A673 (cell line): ENCODE results near the gene RAB21. TPM values are rescaled to one million over a fixed set of nuclear protein-coding genes. Genes with fewer than 3 reads are reported as not detected.

Experiments
- BruUV-seq: library from RNA; stranded (reverse); fragments of 400-500 nt; replicated peaks from 2 replicates; lab custom pipeline; 2021; lab: Mats Ljungman, UMichigan
- CTCF ChIA-PET: fragments of 300-600 bp; sonication (Branson Sonifier 250); formaldehyde crosslinking; loops from one replicate; lab custom pipeline; 2022; ENCODE audit warnings: antibody characterized with exemption; lab: Charles Lee
- POLR2A ChIA-PET: fragments of 300-600 bp; sonication (Branson Sonifier 250); formaldehyde crosslinking; loops from one replicate; lab custom pipeline; 2022; ENCODE audit warnings: antibody characterized with exemption; ENCODE audit not compliant: low non-redundant PET; lab: Charles Lee
- DNase-seq: peaks from one replicate; pipeline ENCODE4 v3.0.0-alpha.2; 2015; ENCODE audit warnings: low spot score
- H3K27ac ChIP-seq: fragments of 200-600 bp; sonication (generic); 2 replicates; pipeline ENCODE4 v1.5.1; 2016; ENCODE audit warnings: mixed run types, low read depth, mild to moderate bottlenecking, mixed read lengths, antibody characterized with exemption, low read length; ENCODE audit not compliant: poor library complexity, severe bottlenecking
- H3K27me3 ChIP-seq: fragments of 200-600 bp; sonication (generic); replicated peaks from 2 replicates; pipeline ENCODE4 v1.6.1; 2017; ENCODE audit warnings: mixed run types, low read depth, mild to moderate bottlenecking, mixed read lengths, antibody characterized with exemption, low read length; ENCODE audit not compliant: insufficient read depth, poor library complexity
- H3K36me3 ChIP-seq: fragments of 200-600 bp; sonication (generic); 2 replicates; pipeline ENCODE4 v1.6.1; 2016; ENCODE audit warnings: mixed run types, mild to moderate bottlenecking, mixed read lengths, antibody characterized with exemption, low read length; ENCODE audit not compliant: insufficient read depth, poor library complexity, severe bottlenecking
- H3K4me1 ChIP-seq: fragments of 200-600 bp; sonication (generic); 2 replicates; pipeline ENCODE4 v1.6.1; 2017; ENCODE audit warnings: mixed run types, mild to moderate bottlenecking, mixed read lengths, antibody characterized with exemption, low read length; ENCODE audit not compliant: insufficient read depth, poor library complexity, severe bottlenecking
- H3K4me3 ChIP-seq: fragments of 200-600 bp; sonication (generic); 2 replicates; pipeline ENCODE4 v1.5.1; 2016; ENCODE audit warnings: low read depth, mixed run types, mild to moderate bottlenecking, mixed read lengths, low read length; ENCODE audit not compliant: poor library complexity, severe bottlenecking
- H3K9me3 ChIP-seq: fragments of 200-600 bp; sonication (generic); 2 replicates; pipeline ENCODE4 v1.6.1; 2016; ENCODE audit warnings: mixed run types, low read depth, mild to moderate bottlenecking, mixed read lengths, antibody characterized with exemption, low read length; ENCODE audit not compliant: poor library complexity, severe bottlenecking
- EZH2 ChIP-seq: fragments of 200-600 bp; sonication (generic); IDR thresholded peaks from 2 replicates; pipeline ENCODE4 v1.6.1; 2017; ENCODE audit warnings: borderline replicate concordance, low read depth, mild to moderate bottlenecking, mixed read lengths, antibody characterized with exemption, low read length; ENCODE audit not compliant: poor library complexity, severe bottlenecking
- intact Hi-C: fragments of 100-400 bp; cut with micrococcal nuclease; formaldehyde crosslinking; loops from one replicate; pipeline ENCODE4 v1.10.0; 2022; ENCODE audit not compliant: unreplicated experiment
- total RNA-seq: library from RNA; stranded (reverse); gene quantifications from 2 replicates; pipeline ENCODE4 v1.2.3, GENCODE V29; 2021
- TF ChIP-seq, protein P1 (sequence below): fragments of 300-800, 200-600 bp; sonication (generic); conservative IDR thresholded peaks from 2 replicates; pipeline ENCODE4 v1.5.1; 2017; ENCODE audit warnings: low read depth, mild to moderate bottlenecking, antibody characterized with exemption, low read length, moderate library complexity, mixed read lengths

The RAB21 gene
- total RNA-seq, 1 experiment from 2014 or later, result 109 TPM

DNA sequence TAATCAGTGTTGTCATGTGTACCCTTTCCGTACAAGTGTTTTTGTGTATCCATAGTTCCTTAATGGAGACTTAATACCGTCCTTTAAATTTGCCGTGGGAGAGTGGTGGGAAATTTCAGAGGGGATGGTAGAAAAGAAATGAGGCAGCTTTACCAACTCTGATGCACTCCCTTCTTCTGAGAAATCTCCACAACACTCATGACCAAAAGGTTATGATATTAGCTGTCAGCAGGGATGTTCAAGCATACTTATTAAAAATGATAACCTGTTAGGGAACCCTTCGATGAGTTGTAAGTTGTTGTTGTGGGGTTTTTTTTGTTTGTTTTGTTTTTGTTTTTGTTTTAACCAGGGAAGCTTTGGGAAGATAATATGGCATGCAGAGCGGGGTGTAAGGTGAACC lies 12.5 kb downstream of the RAB21 start:
- TF ChIP-seq, protein P1, sequence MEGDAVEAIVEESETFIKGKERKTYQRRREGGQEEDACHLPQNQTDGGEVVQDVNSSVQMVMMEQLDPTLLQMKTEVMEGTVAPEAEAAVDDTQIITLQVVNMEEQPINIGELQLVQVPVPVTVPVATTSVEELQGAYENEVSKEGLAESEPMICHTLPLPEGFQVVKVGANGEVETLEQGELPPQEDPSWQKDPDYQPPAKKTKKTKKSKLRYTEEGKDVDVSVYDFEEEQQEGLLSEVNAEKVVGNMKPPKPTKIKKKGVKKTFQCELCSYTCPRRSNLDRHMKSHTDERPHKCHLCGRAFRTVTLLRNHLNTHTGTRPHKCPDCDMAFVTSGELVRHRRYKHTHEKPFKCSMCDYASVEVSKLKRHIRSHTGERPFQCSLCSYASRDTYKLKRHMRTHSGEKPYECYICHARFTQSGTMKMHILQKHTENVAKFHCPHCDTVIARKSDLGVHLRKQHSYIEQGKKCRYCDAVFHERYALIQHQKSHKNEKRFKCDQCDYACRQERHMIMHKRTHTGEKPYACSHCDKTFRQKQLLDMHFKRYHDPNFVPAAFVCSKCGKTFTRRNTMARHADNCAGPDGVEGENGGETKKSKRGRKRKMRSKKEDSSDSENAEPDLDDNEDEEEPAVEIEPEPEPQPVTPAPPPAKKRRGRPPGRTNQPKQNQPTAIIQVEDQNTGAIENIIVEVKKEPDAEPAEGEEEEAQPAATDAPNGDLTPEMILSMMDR, result no peak
- TF ChIP-seq EZH2, result no peak
- ChIA-PET POLR2A (no interaction called here), CTCF (no interaction called here)
- BruUV-seq, result no TSS peak
- Histone ChIP-seq H3K27ac (no peak overlapping the region), H3K36me3 (peaks cover 16% of the 10 kb centered on the region), H3K4me3 (no peak overlapping the region), H3K9me3 (no peaks in the 10 kb centered on the region), H3K27me3 (no peaks in the 10 kb centered on the region), H3K4me1 (no peaks in the 10 kb centered on the region)
- intact Hi-C loops, result no loop called here
- DNase-seq, result no peak

DNA sequence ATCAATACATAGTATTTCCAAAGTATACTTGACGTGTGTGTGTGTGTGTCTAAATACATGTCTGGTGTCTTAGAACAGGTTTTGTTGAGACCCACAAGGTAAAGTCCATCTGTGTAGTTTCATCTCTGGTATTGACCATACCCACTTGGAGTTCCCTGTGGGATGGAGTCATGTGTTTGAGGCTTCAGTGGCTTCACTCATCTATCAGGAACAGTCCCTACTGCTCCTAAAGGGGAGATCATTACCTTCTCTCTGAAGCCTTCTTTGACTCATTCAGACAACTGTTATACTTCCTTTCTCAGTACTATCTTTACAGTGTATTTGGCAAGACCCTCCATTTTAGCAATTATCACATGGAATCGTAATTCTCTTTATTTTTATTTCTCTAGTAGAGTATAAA lies 14.2 kb downstream of the RAB21 start:
- TF ChIP-seq, protein P1, result no peak
- TF ChIP-seq EZH2, result no peak
- DNase-seq, result no peak
- H3K27ac ChIP-seq, result no peak overlapping the region
- no TSS peak for BruUV-seq
- ChIA-PET CTCF (no interaction called here), POLR2A (no interaction called here)
- no peaks in the 10 kb centered on the region for H3K9me3 ChIP-seq
- intact Hi-C loops, result no loop called here
- H3K4me3 ChIP-seq, result no peak overlapping the region
- no peaks in the 10 kb centered on the region for H3K4me1 ChIP-seq
- H3K36me3 ChIP-seq, result peaks cover 29% of the 10 kb centered on the region
- no peaks in the 10 kb centered on the region for H3K27me3 ChIP-seq

DNA sequence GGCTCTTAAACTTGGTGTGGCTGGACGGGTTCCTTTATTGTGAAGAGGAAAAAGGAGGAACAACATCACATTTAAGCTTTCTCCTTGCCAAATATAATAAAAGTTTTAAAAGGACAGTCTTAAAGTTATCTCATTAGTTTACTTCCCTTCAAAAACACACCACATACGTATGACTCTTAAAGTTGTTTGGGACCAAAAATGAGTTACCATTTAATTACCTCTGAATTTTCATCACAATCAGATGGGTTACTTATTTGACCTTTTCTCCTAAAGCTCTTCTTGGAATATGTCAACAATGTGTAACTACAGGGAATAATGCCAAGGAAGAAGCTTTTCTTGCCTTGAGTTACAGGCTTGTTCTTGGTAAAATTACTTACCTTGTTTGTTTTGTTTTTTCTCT lies 16.4 kb downstream of the RAB21 start:
- H3K27me3 ChIP-seq, result no peaks in the 10 kb centered on the region
- no peak overlapping the region for H3K27ac ChIP-seq
- H3K4me1 ChIP-seq, result no peaks in the 10 kb centered on the region
- H3K4me3 ChIP-seq, result no peak overlapping the region
- H3K9me3 ChIP-seq, result no peaks in the 10 kb centered on the region
- DNase-seq, result no peak
- H3K36me3 ChIP-seq, result peaks cover 29% of the 10 kb centered on the region
- no peak for TF ChIP-seq EZH2
- TF ChIP-seq, protein P1, result no peak
- no TSS peak for BruUV-seq
- CTCF ChIA-PET, result no interaction called here
- POLR2A ChIA-PET, result no interaction called here
- intact Hi-C loops, result no loop called here
